Stomach (tissue), 9 donors: ENCODE measurements around the gene NOC2L. TPM values are rescaled to one million over a fixed set of nuclear protein-coding genes. Genes with fewer than 3 reads are reported as not detected.

ENCODE experiments used
- DNase-seq, 2 donors: peaks; one replicate each; pipeline versions ENCODE4 v3.0.0 to v3.0.0-alpha.2; 2013 to 2019
- H3K27ac ChIP-seq, 5 donors: fragments of 200-600 bp in 4 of 5; sonication (generic) in 4 of 5; one replicate each; pipeline ENCODE4 v1.5.1; 2013 to 2019; ENCODE audit warnings: mild to moderate bottlenecking in 1 of 5, moderate library complexity in 1 of 5
- H3K27me3 ChIP-seq, 3 donors: fragments of 200-600 bp; sonication (generic); one replicate each; pipeline ENCODE4 v1.5.1; 2017 to 2019; ENCODE audit warnings: mixed run types in 1 of 3
- H3K36me3 ChIP-seq, 4 donors: fragments of 200-600 bp; sonication (generic); 1 replicate in 3 of 4; 2 replicates in 1 of 4; pipeline ENCODE4 v1.5.1; 2016 to 2019
- H3K4me1 ChIP-seq, 4 donors: fragments of 200-600 bp; sonication (generic); one replicate each; pipeline ENCODE4 v1.5.1; 2016 to 2019
- H3K4me3 ChIP-seq, 4 donors: fragments of 200-600 bp; sonication (generic) in 3 of 4; one replicate each; pipeline ENCODE4 v1.5.1; 2016 to 2019; ENCODE audit warnings: mild to moderate bottlenecking in 1 of 4
- H3K9me3 ChIP-seq, 4 donors: fragments of 200-600 bp; sonication (generic); one replicate each; pipeline ENCODE4 v1.5.1; 2016 to 2019
- EP300 ChIP-seq: sonication (generic); formaldehyde crosslinking; IDR thresholded peaks from one replicate; pipeline ENCODE4 v1.6.1; 2017; ENCODE audit warnings: antibody characterized with exemption
- POLR2A ChIP-seq, 4 donors: fragments of 450-650 bp; IDR thresholded peaks; one replicate each; pipeline ENCODE4 v1.6.1; 2016; ENCODE audit warnings: antibody characterized with exemption in 4 of 4, control low read depth in 2 of 4, mild to moderate bottlenecking in 1 of 4, moderate library complexity in 1 of 4
- POLR2AphosphoS5 ChIP-seq, 3 donors: sonication (generic); formaldehyde crosslinking; IDR thresholded peaks; one replicate each; pipeline ENCODE4 v1.6.1; 2016; ENCODE audit warnings: antibody characterized with exemption in 3 of 3
- WGBS, 5 donors: extraction: QIAGEN DNeasy Blood & Tissue Kit in 3 of 5; methylation state at CpG; one replicate each; pipeline versions ENCODE4 v1.1.5 to v1.1.7; 2013 to 2018; 5-methylcytosine and 5-hydroxymethylcytosine counted together
- intact Hi-C: fragments of 100-400 bp; cut with DNase I; formaldehyde crosslinking; loops from one replicate; pipeline ENCODE4 v1.15.1; 2023; ENCODE audit warnings: low total_unique reads
- polyA plus RNA-seq, 3 donors: library from polyadenylated mRNA; stranded (reverse); fragments of 200-250 nt; gene quantifications; one replicate each; pipeline ENCODE4 v1.2.3, GENCODE V29; 2013
- total RNA-seq, 5 donors: library from RNA; depleted of rRNA; stranded (reverse); fragments of >200 nt; gene quantifications; one replicate each; pipeline versions ENCODE4 v1.1.0 to v1.2.3, GENCODE V29; 2014 to 2016
- TF ChIP-seq, protein P1 (sequence below), 7 experiments: fragments of 450-650 bp in 4 of 7; fragments of 200-600 bp in 3 of 7; sonication (generic) in 3 of 7; IDR thresholded peaks; one replicate each; pipeline ENCODE4 v1.5.1; 2016 to 2019; ENCODE audit warnings: antibody characterized with exemption in 7 of 7, control low read depth in 2 of 7, mild to moderate bottlenecking in 1 of 7
- donor health status: healthy with polysubstance abuse.
- donor health status: Bipolar disorder and iron deficiency.
- donor health status: healthy.

NOC2L gene
- total and polyA plus RNA-seq, 8 donors: 30.4 to 69.2 (median 45.2) TPM

DNA sequence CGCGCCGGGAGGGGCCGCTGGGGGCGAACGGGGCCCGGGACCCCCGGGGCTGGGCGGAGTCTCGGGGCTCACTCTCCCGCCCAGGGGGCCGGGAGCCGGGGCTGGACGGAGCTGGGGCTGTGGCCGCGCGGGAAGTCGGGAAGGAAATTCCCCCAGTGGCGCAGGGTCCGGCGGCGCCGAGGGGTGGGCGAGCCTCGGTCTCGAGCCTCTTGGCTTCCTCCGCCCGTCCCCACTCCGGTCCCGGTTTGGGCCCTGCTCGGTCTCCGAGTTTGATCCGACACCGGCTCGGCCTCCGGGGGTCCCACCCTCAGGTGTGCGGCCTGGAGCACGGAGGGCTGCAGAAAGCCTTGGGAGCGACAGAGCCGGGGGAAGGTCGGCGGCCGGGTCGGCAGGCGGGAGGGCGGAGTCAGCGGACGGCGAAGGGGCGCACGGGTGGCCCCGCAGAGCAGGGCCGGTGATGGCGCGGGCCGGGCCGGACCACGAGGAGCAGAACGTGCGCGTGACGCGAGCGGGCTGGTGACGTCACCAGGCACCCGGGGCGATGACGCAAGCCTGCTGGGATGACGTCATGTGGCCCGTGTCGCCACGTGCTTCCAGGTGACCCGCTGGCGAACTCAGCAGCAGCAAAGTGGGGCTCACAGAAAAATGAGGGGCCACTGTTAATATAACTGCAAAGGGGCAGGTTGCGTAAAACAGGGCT lies 41.5 kb upstream of the NOC2L start:
- Histone ChIP-seq H3K4me3 (peak overlapping the region; percentile 54 to 69 (median 58)), H3K9me3 (no peaks in the 10 kb centered on the region), H3K36me3 (no peaks in the 10 kb centered on the region), H3K27me3 (peaks cover 0 to 93% (median 43%) of the 10 kb centered on the region in 3 donors), H3K4me1 (peaks cover 44 to 68% (median 62%) of the 10 kb centered on the region in 4 donors), H3K27ac (peak overlapping the region; percentile 83 to 98 (median 95))
- WGBS, 5 donors: 1 to 2% (median 1%) methylated on average over 30 to 75 of the region's 75 CpGs
- TF ChIP-seq POLR2A (IDR thresholded peaks at IDR 0.05) (no peak), POLR2AphosphoS5 (IDR thresholded peaks at IDR 0.05) (peak; percentile 76 to 96 (median 76)), EP300 (peak; percentile 79)
- TF ChIP-seq, protein P1, sequence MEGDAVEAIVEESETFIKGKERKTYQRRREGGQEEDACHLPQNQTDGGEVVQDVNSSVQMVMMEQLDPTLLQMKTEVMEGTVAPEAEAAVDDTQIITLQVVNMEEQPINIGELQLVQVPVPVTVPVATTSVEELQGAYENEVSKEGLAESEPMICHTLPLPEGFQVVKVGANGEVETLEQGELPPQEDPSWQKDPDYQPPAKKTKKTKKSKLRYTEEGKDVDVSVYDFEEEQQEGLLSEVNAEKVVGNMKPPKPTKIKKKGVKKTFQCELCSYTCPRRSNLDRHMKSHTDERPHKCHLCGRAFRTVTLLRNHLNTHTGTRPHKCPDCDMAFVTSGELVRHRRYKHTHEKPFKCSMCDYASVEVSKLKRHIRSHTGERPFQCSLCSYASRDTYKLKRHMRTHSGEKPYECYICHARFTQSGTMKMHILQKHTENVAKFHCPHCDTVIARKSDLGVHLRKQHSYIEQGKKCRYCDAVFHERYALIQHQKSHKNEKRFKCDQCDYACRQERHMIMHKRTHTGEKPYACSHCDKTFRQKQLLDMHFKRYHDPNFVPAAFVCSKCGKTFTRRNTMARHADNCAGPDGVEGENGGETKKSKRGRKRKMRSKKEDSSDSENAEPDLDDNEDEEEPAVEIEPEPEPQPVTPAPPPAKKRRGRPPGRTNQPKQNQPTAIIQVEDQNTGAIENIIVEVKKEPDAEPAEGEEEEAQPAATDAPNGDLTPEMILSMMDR (IDR thresholded peaks at IDR 0.05): peak in 1 of 7 experiments; percentile 5
- intact Hi-C loops: no loop called here
- DNase-seq: peak; percentile 80 to 95

DNA sequence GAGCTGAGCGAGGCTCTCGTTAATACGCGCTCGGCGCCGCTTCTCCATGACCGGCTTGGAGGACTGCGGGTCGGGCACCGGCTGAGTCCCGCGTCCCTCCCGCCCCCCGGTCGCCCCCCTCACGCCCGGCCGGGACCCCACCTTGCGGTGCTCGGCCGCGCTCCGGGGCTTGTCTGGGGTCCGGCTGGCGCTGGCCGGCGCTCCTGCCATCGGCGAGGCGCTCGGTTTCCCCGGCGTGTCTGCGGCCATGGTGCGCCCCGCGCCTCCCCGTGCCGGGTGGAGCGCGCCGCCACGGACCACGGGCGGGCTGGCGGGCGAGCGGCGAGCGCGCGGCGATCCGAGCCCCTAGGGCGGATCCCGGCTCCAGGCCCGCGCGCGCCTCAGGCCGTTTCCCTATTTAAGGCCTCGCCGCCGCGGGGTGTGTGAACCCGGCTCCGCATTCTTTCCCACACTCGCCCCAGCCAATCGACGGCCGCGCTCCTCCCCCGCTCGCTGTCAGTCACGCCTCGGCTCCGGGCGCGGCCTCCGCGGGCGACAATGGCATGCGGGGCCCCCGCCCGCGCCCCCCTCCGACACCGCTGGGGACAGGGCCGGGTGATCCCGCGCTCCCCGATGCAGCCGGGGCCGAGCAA lies 40.8 kb upstream of the NOC2L start, which contains the start of gene HES4:
TSS of gene HES4 (minus strand) at position 373 of the 632 bp plus-strand sequence. CDS start at position 249, 124 bp downstream.
- H3K36me3 ChIP-seq: no peaks in the 10 kb centered on the region
- peaks cover 37 to 61% (median 55%) of the 10 kb centered on the region in 4 donors for H3K4me1 ChIP-seq
- TF ChIP-seq POLR2AphosphoS5 (IDR thresholded peaks at IDR 0.05): peak; percentile 53 to 72 (median 68)
- TF ChIP-seq POLR2A (IDR thresholded peaks at IDR 0.05): no peak
- TF ChIP-seq, protein P1 (IDR thresholded peaks at IDR 0.05): no peak
- TF ChIP-seq EP300: no peak
- WGBS, 5 donors: 0 to 3% (median 0%) methylated on average over 7 to 94 of the region's 95 CpGs
- peak within 1 kb of the TSS; percentile 54 to 69 (median 58) for H3K4me3 ChIP-seq
- no peaks in the 10 kb centered on the region for H3K9me3 ChIP-seq
- peaks cover 0 to 93% (median 43%) of the 10 kb centered on the region in 3 donors for H3K27me3 ChIP-seq
- peak; percentile 93 to 97 for DNase-seq
- peak within 1 kb of the TSS; percentile 83 to 98 (median 95) for H3K27ac ChIP-seq
- intact Hi-C loops: no loop called here

DNA sequence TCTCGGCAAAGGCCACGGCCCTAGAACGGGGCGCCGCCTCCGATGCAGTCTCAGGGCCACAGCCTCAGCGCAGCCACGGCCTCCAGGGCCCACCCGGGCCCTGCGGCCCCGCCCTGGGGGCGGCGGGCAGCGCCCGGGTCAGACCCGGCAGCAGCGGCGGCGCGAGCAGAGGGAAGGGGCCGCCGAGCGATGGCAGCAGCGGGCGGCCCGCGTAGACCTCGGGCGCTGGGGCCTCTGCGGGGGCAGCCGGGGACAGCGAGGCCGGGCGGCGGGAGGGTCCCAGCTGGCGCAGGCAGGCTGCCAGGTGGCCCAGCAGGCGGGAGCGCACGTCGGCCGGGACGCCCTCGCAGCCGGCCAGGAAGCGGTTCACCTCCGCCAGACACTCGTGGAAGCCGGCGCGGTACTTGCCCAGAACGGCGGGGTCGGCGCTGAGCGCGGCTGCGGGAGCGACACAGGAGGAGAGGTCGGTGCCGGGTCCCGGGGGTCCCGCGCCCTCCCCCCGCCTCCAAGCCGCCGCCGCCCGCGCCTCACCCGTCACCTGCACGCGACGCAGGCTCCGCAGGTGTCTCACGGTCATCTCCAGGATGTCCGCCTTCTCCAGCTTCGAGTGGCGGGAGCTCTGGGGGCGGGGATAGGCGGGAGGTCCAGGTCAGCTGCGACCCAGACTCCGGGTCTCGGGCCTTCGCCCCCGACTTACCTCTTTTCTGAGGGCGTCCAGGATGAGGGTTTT lies 40.1 kb upstream of the NOC2L start:
- Histone ChIP-seq H3K4me3 (peak overlapping the region; percentile 54 to 69 (median 58)), H3K4me1 (peaks cover 35 to 55% (median 48%) of the 10 kb centered on the region in 4 donors), H3K27ac (peak overlapping the region; percentile 83 to 98 (median 95)), H3K36me3 (no peaks in the 10 kb centered on the region), H3K9me3 (no peaks in the 10 kb centered on the region), H3K27me3 (peaks cover 0 to 93% (median 43%) of the 10 kb centered on the region in 3 donors)
- TF ChIP-seq POLR2AphosphoS5 (IDR thresholded peaks at IDR 0.05) (no peak), POLR2A (IDR thresholded peaks at IDR 0.05) (no peak), EP300 (no peak)
- TF ChIP-seq, protein P1 (IDR thresholded peaks at IDR 0.05): no peak
- DNase-seq: peak in 1 of 2 donors; percentile 82
- WGBS, 5 donors: 0 to 5% (median 0%) methylated on average over 8 to 86 of the region's 86 CpGs
- intact Hi-C loops: no loop called here

DNA sequence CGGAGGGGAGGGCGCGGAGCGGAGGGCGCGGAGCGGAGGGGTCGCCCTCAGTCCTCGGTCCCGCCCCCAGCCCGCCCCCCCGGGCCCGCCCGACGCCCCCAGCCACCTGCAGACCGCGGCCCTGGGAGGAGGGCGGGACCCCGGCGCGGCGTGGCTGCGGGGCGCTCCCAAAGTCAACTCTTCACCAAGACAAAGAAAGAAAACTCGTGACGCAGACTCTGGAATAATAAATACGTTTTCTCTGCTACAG lies 39.6 kb upstream of the NOC2L start:
- WGBS, 5 donors: 0 to 10% (median 1%) methylated on average over 4 to 27 of the region's 27 CpGs
- peak overlapping the region; percentile 54 to 69 (median 58) for H3K4me3 ChIP-seq
- DNase-seq: peak in 1 of 2 donors; percentile 82
- H3K9me3 ChIP-seq: no peaks in the 10 kb centered on the region
- intact Hi-C loops: no loop called here
- TF ChIP-seq POLR2AphosphoS5 (IDR thresholded peaks at IDR 0.05) (no peak), POLR2A (IDR thresholded peaks at IDR 0.05) (no peak), EP300 (no peak)
- TF ChIP-seq, protein P1 (IDR thresholded peaks at IDR 0.05): no peak
- H3K36me3 ChIP-seq: no peaks in the 10 kb centered on the region
- H3K27ac ChIP-seq: peak overlapping the region in 3 of 5 donors; percentile 83 to 98 (median 93)
- H3K4me1 ChIP-seq: peaks cover 35 to 53% (median 48%) of the 10 kb centered on the region in 4 donors
- peaks cover 0 to 90% (median 43%) of the 10 kb centered on the region in 3 donors for H3K27me3 ChIP-seq
